ENCODE measurements around the gene SVOP.

DNA sequence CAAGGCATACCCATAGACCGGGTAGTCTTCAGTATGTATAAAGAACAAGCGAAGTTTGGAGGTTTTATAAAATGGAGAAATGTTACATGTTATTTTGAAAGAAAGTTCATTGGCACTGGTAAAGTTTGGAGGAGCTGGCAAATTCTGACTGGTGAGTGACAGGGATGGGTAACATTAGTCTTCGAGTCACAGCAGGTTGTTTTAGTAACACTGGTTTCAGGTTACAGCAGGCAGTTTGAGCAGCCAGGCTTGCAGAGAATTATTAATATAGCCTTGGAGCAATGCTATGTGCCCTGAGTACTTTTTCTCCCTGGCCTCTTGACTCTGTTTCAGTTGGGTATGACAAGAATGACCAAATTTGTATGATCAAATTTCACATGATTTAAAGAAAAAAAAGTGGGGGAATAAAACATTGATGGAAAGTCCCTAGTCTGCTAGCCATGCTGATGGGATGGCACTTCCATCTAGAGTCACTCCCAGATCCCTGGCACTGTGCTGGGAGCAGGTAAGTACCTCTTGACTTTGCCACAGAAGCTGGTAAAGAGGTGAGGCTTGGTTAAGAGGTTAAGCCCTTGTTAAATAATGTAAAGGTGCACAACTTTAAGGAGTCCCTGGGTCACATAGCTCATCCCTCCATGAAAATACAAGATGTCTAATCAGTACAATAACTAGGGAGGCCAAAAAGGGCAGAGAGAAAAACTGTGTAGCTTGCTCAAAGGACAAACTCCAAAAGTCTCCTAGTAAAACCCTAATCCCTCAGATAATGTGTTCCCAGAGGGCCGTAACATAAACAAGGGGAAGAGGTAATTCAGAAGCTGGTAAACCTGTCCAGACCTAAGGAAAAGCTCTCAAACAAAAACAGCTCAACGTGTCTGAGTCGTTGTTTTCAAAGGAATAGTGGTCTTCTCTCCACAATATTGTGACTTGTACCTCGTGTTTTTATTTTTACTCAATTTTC lies 12.7 kb upstream of the SVOP start:
- TF ChIP-seq TEAD4 (IDR thresholded peaks at IDR 0.05): no peak
- TF ChIP-seq, protein P1, sequence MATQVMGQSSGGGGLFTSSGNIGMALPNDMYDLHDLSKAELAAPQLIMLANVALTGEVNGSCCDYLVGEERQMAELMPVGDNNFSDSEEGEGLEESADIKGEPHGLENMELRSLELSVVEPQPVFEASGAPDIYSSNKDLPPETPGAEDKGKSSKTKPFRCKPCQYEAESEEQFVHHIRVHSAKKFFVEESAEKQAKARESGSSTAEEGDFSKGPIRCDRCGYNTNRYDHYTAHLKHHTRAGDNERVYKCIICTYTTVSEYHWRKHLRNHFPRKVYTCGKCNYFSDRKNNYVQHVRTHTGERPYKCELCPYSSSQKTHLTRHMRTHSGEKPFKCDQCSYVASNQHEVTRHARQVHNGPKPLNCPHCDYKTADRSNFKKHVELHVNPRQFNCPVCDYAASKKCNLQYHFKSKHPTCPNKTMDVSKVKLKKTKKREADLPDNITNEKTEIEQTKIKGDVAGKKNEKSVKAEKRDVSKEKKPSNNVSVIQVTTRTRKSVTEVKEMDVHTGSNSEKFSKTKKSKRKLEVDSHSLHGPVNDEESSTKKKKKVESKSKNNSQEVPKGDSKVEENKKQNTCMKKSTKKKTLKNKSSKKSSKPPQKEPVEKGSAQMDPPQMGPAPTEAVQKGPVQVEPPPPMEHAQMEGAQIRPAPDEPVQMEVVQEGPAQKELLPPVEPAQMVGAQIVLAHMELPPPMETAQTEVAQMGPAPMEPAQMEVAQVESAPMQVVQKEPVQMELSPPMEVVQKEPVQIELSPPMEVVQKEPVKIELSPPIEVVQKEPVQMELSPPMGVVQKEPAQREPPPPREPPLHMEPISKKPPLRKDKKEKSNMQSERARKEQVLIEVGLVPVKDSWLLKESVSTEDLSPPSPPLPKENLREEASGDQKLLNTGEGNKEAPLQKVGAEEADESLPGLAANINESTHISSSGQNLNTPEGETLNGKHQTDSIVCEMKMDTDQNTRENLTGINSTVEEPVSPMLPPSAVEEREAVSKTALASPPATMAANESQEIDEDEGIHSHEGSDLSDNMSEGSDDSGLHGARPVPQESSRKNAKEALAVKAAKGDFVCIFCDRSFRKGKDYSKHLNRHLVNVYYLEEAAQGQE (IDR thresholded peaks at IDR 0.05; ENCODE audit: low read depth): no peak
- no peak for TF ChIP-seq CREB1 (IDR thresholded peaks at IDR 0.05; ENCODE audit: low read depth)
- TF ChIP-seq RAD21 (IDR thresholded peaks at IDR 0.05; ENCODE audit: low read depth): no peak
- no peak for TF ChIP-seq EP300 (IDR thresholded peaks at IDR 0.05; ENCODE audit: borderline replicate concordance)

Measured in Ishikawa (cell line).